Measurements from ENCODE around the gene C4orf54. TPM values are rescaled to one million over a fixed set of nuclear protein-coding genes. Genes with fewer than 3 reads are reported as not detected.

The C4orf54 gene
- total RNA-seq, 1 experiment from 2014 or later, result 0.04 TPM

- TF ChIP-seq EZH2 (IDR thresholded peaks at IDR 0.05; ENCODE audit: low read length, unreplicated experiment), result no peak
- no peak for TF ChIP-seq CTCF (conservative IDR thresholded peaks at IDR 0.05; ENCODE audit: low read depth, low read length)
- TF ChIP-seq EZH2phosphoT487 (IDR thresholded peaks at IDR 0.05; ENCODE audit: borderline replicate concordance, low read length), result no peak
- Histone ChIP-seq H3K4me2 (ENCODE audit: low read length) (no peak overlapping the region), H3K9ac (ENCODE audit: low read length) (no peak overlapping the region), H3K27ac (ENCODE audit: low read length) (no peak overlapping the region), H3K4me3 (ENCODE audit: low read length) (no peak overlapping the region), H3K79me2 (ENCODE audit: low read length) (no peaks in the 10 kb centered on the region), H3K9me2 (replicated peaks; ENCODE audit: low read length) (no peaks in the 10 kb centered on the region), H3K36me3 (ENCODE audit: low read depth, low read length) (no peaks in the 10 kb centered on the region), H4K20me1 (ENCODE audit: low read length) (no peaks in the 10 kb centered on the region), H3K27me3 (ENCODE audit: low read length) (no peaks in the 10 kb centered on the region), H3K9me3 (ENCODE audit: low read length) (no peaks in the 10 kb centered on the region), H3K4me1 (ENCODE audit: insufficient read depth, low read length) (0 out of 2 replicates have a peak, but pooled peaks cover 4% of the 10 kb centered on the region), H2AFZ (ENCODE audit: low read length) (no peak overlapping the region), H3F3A (ENCODE audit: low read length, unreplicated experiment) (no peaks in the 10 kb centered on the region)
- no peak for DNase-seq
- POLR2A ChIA-PET (ENCODE audit: unreplicated experiment), result no interaction called here
- no peak for ATAC-seq
- CTCF ChIA-PET, result no interaction called here
- intact Hi-C loops (cut with micrococcal nuclease), result no loop called here
- no TSS peak for BruUV-seq (replicated peaks)
Observed at GRCh38 chr4:99636422-99636821, 21.2 kb downstream of the C4orf54 start.

- no peaks in the 10 kb centered on the region for H3K9me2 ChIP-seq (replicated peaks; ENCODE audit: low read length)
- no peak overlapping the region for H3K27ac ChIP-seq (ENCODE audit: low read length)
- DNase-seq, result peak; percentile 4
- ChIA-PET CTCF (no interaction called here), POLR2A (ENCODE audit: unreplicated experiment) (no interaction called here)
- no peak for ATAC-seq
- no peaks in the 10 kb centered on the region for H3F3A ChIP-seq (ENCODE audit: low read length, unreplicated experiment)
- intact Hi-C loops (cut with micrococcal nuclease), result no loop called here
- no peak overlapping the region for H3K4me2 ChIP-seq (ENCODE audit: low read length)
- no TSS peak for BruUV-seq (replicated peaks)
- no peaks in the 10 kb centered on the region for H3K27me3 ChIP-seq (ENCODE audit: low read length)
- no peak overlapping the region for H3K9ac ChIP-seq (ENCODE audit: low read length)
- no peaks in the 10 kb centered on the region for H3K36me3 ChIP-seq (ENCODE audit: low read depth, low read length)
- no peak overlapping the region for H3K4me3 ChIP-seq (ENCODE audit: low read length)
- no peak overlapping the region for H2AFZ ChIP-seq (ENCODE audit: low read length)
- no peaks in the 10 kb centered on the region for H3K79me2 ChIP-seq (ENCODE audit: low read length)
- no peaks in the 10 kb centered on the region for H4K20me1 ChIP-seq (ENCODE audit: low read length)
- H3K9me3 ChIP-seq (ENCODE audit: low read length), result no peaks in the 10 kb centered on the region
- TF ChIP-seq CTCF (conservative IDR thresholded peaks at IDR 0.05; ENCODE audit: low read depth, low read length) (no peak), EZH2phosphoT487 (IDR thresholded peaks at IDR 0.05; ENCODE audit: borderline replicate concordance, low read length) (no peak), EZH2 (IDR thresholded peaks at IDR 0.05; ENCODE audit: low read length, unreplicated experiment) (no peak)
- H3K4me1 ChIP-seq (ENCODE audit: insufficient read depth, low read length), result 0 out of 2 replicates have a peak, but pooled peaks cover 4% of the 10 kb centered on the region
Observed at GRCh38 chr4:99635601-99636000, 22.0 kb downstream of the C4orf54 start.

- ChIA-PET POLR2A (ENCODE audit: unreplicated experiment) (no interaction called here), CTCF (no interaction called here)
- Histone ChIP-seq H2AFZ (ENCODE audit: low read length) (no peak overlapping the region), H3K4me1 (ENCODE audit: insufficient read depth, low read length) (peaks cover 10% of the 10 kb centered on the region; the same call in 1 of the 2 replicates), H3K9me2 (replicated peaks; ENCODE audit: low read length) (no peaks in the 10 kb centered on the region), H3K27me3 (ENCODE audit: low read length) (no peaks in the 10 kb centered on the region), H3K4me3 (ENCODE audit: low read length) (no peak overlapping the region), H3K4me2 (ENCODE audit: low read length) (no peak overlapping the region), H3K9ac (ENCODE audit: low read length) (no peak overlapping the region), H3F3A (ENCODE audit: low read length, unreplicated experiment) (no peaks in the 10 kb centered on the region), H4K20me1 (ENCODE audit: low read length) (no peaks in the 10 kb centered on the region), H3K79me2 (ENCODE audit: low read length) (no peaks in the 10 kb centered on the region), H3K27ac (ENCODE audit: low read length) (no peak overlapping the region), H3K36me3 (ENCODE audit: low read depth, low read length) (no peaks in the 10 kb centered on the region), H3K9me3 (ENCODE audit: low read length) (no peaks in the 10 kb centered on the region)
- TF ChIP-seq EZH2 (IDR thresholded peaks at IDR 0.05; ENCODE audit: low read length, unreplicated experiment) (no peak), CTCF (conservative IDR thresholded peaks at IDR 0.05; ENCODE audit: low read depth, low read length) (no peak), EZH2phosphoT487 (IDR thresholded peaks at IDR 0.05; ENCODE audit: borderline replicate concordance, low read length) (no peak)
- intact Hi-C loops (cut with micrococcal nuclease), result no loop called here
- DNase-seq, result no peak
- no TSS peak for BruUV-seq (replicated peaks)
- no peak for ATAC-seq
Observed at GRCh38 chr4:99634742-99635360, 22.8 kb downstream of the C4orf54 start.
